Caco-2 (cell line): ENCODE results near the gene ADAMTS18. TPM values are rescaled to one million over a fixed set of nuclear protein-coding genes. Genes with fewer than 3 reads are reported as not detected.

ENCODE experiments used
- BruUV-seq: library from RNA; stranded (reverse); fragments of 400-500 nt; replicated peaks from 2 replicates; lab custom pipeline; 2021; lab: Mats Ljungman, UMichigan
- CTCF ChIA-PET: fragments of 300-600 bp; sonication (Branson Sonifier 250); formaldehyde crosslinking; loops from one replicate; lab custom pipeline; 2022; ENCODE audit warnings: antibody characterized with exemption; lab: Charles Lee
- POLR2A ChIA-PET: fragments of 300-600 bp; sonication (Branson Sonifier 250); formaldehyde crosslinking; loops from one replicate; lab custom pipeline; 2022; ENCODE audit warnings: antibody characterized with exemption; lab: Charles Lee
- DNase-seq, 2 experiments: peaks; one replicate each; pipeline versions ENCODE4 v3.0.0 to v3.0.0-alpha.2; 2020 to 2022
- H3K27me3 ChIP-seq: replicated peaks from 2 replicates; pipeline ENCODE4 v1.6.0; 2011; ENCODE audit warnings: low read length; ENCODE audit not compliant: control insufficient read depth, insufficient read depth
- H3K36me3 ChIP-seq: 2 replicates; pipeline ENCODE4 v1.5.1; 2011; ENCODE audit warnings: low read length; ENCODE audit not compliant: control insufficient read depth, insufficient read depth
- H3K4me1 ChIP-seq: fragments of 250-450 bp; sonication (Bioruptor Pico); 2 replicates; pipeline ENCODE4 v1.5.1; 2020; ENCODE audit warnings: mild to moderate bottlenecking
- H3K4me3 ChIP-seq: 2 replicates; pipeline ENCODE4 v1.5.1; 2011; ENCODE audit warnings: low read depth, mild to moderate bottlenecking, control low read depth, low read length
- H3K9me3 ChIP-seq: fragments of 250-450 bp; sonication (Bioruptor Pico); 2 replicates; pipeline ENCODE4 v1.5.1; 2020; ENCODE audit warnings: mild to moderate bottlenecking, moderate library complexity
- H3K27ac Mint-ChIP-seq: one replicate; pipeline ENCODE4 v1.8.0; 2022; ENCODE audit warnings: mixed read lengths; ENCODE audit not compliant: unreplicated experiment
- H3K27me3 Mint-ChIP-seq: one replicate; pipeline ENCODE4 v1.8.0; 2022; ENCODE audit warnings: mixed read lengths; ENCODE audit not compliant: insufficient read depth, unreplicated experiment
- H3K36me3 Mint-ChIP-seq: one replicate; pipeline ENCODE4 v1.8.0; 2022; ENCODE audit warnings: mild to moderate bottlenecking, mixed read lengths; ENCODE audit not compliant: insufficient read depth, unreplicated experiment
- H3K4me1 Mint-ChIP-seq: one replicate; pipeline ENCODE4 v1.8.0; 2022; ENCODE audit warnings: low read depth, mixed read lengths; ENCODE audit not compliant: unreplicated experiment
- H3K4me3 Mint-ChIP-seq: one replicate; pipeline ENCODE4 v1.8.0; 2022; ENCODE audit warnings: mild to moderate bottlenecking, moderate library complexity, mixed read lengths; ENCODE audit not compliant: unreplicated experiment
- H3K9me3 Mint-ChIP-seq: one replicate; pipeline ENCODE4 v1.8.0; 2022; ENCODE audit warnings: mixed read lengths; ENCODE audit not compliant: unreplicated experiment
- CTCF ChIP-seq, 2 experiments: fragments of 200-600 bp in 1 of 2; IDR thresholded peaks; 1 replicate in 1 of 2; 2 replicates in 1 of 2; pipeline versions ENCODE4 v1.5.1 to v1.8.0; 2011 to 2022; ENCODE audit warnings: antibody characterized with exemption in 1 of 2, control low read depth in 1 of 2, inconsistent platforms in 1 of 2, low read depth in 1 of 2, low read length in 1 of 2, mild to moderate bottlenecking in 1 of 2, moderate library complexity in 1 of 2; ENCODE audit not compliant: insufficient read depth in 1 of 2, severe bottlenecking in 1 of 2, unreplicated experiment in 1 of 2
- intact Hi-C: fragments of 100-400 bp; cut with micrococcal nuclease; formaldehyde crosslinking; loops from one replicate; pipeline ENCODE4 v1.10.0; 2022; ENCODE audit not compliant: unreplicated experiment
- total RNA-seq: library from RNA; stranded (reverse); gene quantifications from 2 replicates; pipeline ENCODE4 v1.2.3, GENCODE V29; 2022

Gene ADAMTS18
- total RNA-seq, 1 experiment from 2014 or later, result 0.29 TPM

GRCh38 chr16:77331043-77331442 lies 103.8 kb downstream of the ADAMTS18 start:
- no peaks in the 10 kb centered on the region for H3K27me3 Mint-ChIP-seq
- CTCF ChIA-PET, result no interaction called here
- H3K4me3 Mint-ChIP-seq, result no peak overlapping the region
- Histone ChIP-seq H3K9me3 (no peaks in the 10 kb centered on the region), H3K4me3 (no peak overlapping the region), H3K27me3 (no peaks in the 10 kb centered on the region), H3K36me3 (no peaks in the 10 kb centered on the region), H3K4me1 (peaks cover 5% of the 10 kb centered on the region)
- POLR2A ChIA-PET, result no interaction called here
- intact Hi-C loops, result no loop called here
- peaks cover 8% of the 10 kb centered on the region for H3K9me3 Mint-ChIP-seq
- DNase-seq, result no peak
- BruUV-seq, result no TSS peak
- H3K27ac Mint-ChIP-seq, result no peak overlapping the region
- no peak for TF ChIP-seq CTCF (IDR thresholded peaks at IDR 0.05; ENCODE audit: insufficient read depth in 1 of 2, low read depth in 1 of 2, low read length in 1 of 2, severe bottlenecking in 1 of 2, unreplicated experiment in 1 of 2)
- H3K36me3 Mint-ChIP-seq, result no peaks in the 10 kb centered on the region
- H3K4me1 Mint-ChIP-seq, result peaks cover 5% of the 10 kb centered on the region

DNA sequence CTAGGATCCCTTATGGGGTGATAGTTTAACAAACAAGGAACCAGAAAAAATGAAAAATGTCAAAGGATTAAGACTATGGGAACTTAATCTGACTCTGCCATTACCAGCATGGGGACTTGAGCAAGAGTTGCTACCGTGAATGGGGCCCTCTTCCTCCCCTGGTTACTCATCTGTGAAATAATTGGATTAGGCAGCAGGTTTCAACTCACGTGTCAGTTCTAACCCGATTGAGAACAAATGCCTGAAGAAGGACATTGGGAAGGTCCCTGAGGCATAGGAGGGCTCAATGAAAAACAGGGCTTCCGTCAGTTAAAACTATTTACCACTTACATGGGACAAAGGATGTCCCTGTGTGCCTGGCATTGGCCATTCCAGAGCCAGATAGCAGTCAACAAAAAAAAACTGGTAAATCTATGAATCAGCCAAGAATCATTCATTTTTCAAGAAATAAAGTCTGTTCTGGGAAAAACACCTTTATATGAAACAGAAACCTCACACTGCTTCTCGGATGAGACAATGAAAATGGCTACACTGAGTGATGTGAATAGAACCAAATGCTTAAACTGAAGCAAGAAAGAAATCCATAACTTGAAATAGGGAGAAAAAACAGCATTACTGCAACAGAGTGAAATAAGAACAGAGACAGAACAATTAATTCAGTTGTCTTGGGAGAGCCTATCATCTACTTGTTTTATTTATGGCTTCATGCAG lies 104.3 kb downstream of the ADAMTS18 start:
- intact Hi-C loops, result no loop called here
- Histone ChIP-seq H3K4me3 (no peak overlapping the region), H3K36me3 (no peaks in the 10 kb centered on the region), H3K4me1 (no peaks in the 10 kb centered on the region), H3K9me3 (no peaks in the 10 kb centered on the region), H3K27me3 (no peaks in the 10 kb centered on the region)
- Mint-ChIP-seq H3K9me3 (peaks cover 8% of the 10 kb centered on the region), H3K27ac (no peak overlapping the region), H3K36me3 (no peaks in the 10 kb centered on the region), H3K4me3 (no peak overlapping the region), H3K4me1 (no peaks in the 10 kb centered on the region), H3K27me3 (no peaks in the 10 kb centered on the region)
- no peak for TF ChIP-seq CTCF (IDR thresholded peaks at IDR 0.05; ENCODE audit: insufficient read depth in 1 of 2, low read depth in 1 of 2, low read length in 1 of 2, severe bottlenecking in 1 of 2, unreplicated experiment in 1 of 2)
- ChIA-PET POLR2A (no interaction called here), CTCF (no interaction called here)
- no TSS peak for BruUV-seq
- DNase-seq, result no peak

- H3K27me3 Mint-ChIP-seq, result no peaks in the 10 kb centered on the region
- Histone ChIP-seq H3K9me3 (no peaks in the 10 kb centered on the region), H3K36me3 (no peaks in the 10 kb centered on the region), H3K4me3 (no peak overlapping the region), H3K4me1 (no peaks in the 10 kb centered on the region), H3K27me3 (no peaks in the 10 kb centered on the region)
- no peak overlapping the region for H3K4me3 Mint-ChIP-seq
- no peak for TF ChIP-seq CTCF (IDR thresholded peaks at IDR 0.05; ENCODE audit: insufficient read depth in 1 of 2, low read depth in 1 of 2, low read length in 1 of 2, severe bottlenecking in 1 of 2, unreplicated experiment in 1 of 2)
- H3K4me1 Mint-ChIP-seq, result no peaks in the 10 kb centered on the region
- H3K27ac Mint-ChIP-seq, result no peak overlapping the region
- H3K36me3 Mint-ChIP-seq, result no peaks in the 10 kb centered on the region
- ChIA-PET POLR2A (no interaction called here), CTCF (no interaction called here)
- H3K9me3 Mint-ChIP-seq, result peaks cover 8% of the 10 kb centered on the region
- BruUV-seq, result no TSS peak
- intact Hi-C loops, result no loop called here
- DNase-seq, result no peak
Measured at GRCh38 chr16:77328768-77329167, 106.1 kb downstream of the ADAMTS18 start.
